HEK293 (cell line): Measurements from ENCODE around the gene COPZ1.

Source experiments
- PATZ1 ChIP-seq: fragments of 450-650 bp; formaldehyde crosslinking; IDR thresholded peaks from 2 replicates; pipeline ENCODE4 v1.5.1; 2016; ENCODE audit warnings: missing biosample characterization, missing genetic modification characterization
- ZNF354C ChIP-seq: fragments of 450-650 bp; formaldehyde crosslinking; IDR thresholded peaks from 2 replicates; pipeline ENCODE4 v1.5.1; 2016; ENCODE audit warnings: missing biosample characterization, missing genetic modification characterization, low read depth, borderline replicate concordance
- ZNF501 ChIP-seq: fragments of 450-650 bp; formaldehyde crosslinking; IDR thresholded peaks from 2 replicates; pipeline ENCODE4 v1.5.1; 2016; ENCODE audit warnings: missing biosample characterization, missing genetic modification characterization
- ZNF529 ChIP-seq: fragments of 450-650 bp; formaldehyde crosslinking; IDR thresholded peaks from 2 replicates; pipeline ENCODE4 v1.5.1; 2017; ENCODE audit warnings: missing genetic modification characterization, missing biosample characterization; ENCODE audit not compliant: insufficient replicate concordance

DNA sequence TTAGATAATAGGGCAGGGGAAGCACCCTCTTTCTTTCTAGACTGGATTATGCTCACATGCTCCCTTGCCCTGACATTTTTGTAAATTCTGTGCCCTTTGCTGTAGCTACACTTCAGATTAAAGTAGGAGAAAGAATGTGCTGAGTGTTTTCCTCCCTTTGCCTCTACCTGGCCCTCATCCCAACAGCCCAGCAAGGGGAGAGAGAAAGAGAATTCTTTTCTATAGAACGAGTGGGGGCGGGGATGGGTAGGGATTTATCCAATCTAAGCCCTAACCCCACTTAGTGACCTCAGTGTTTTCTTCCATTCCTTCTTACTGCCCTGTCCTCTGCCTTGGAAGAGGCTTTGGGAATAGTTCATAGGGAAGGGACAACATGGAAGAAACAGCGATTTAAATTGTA is 25.8 kb downstream of the COPZ1 start:
- TF ChIP-seq ZNF501 (tag by site-specific recombination) (no peak), ZNF529 (tag by site-specific recombination) (no peak), ZNF354C (no peak), PATZ1 (tag by site-specific recombination) (no peak)
